Right atrium auricular region (tissue), 2 donors: ENCODE measurements around the gene KIF1A. TPM values are rescaled to one million over a fixed set of nuclear protein-coding genes. Genes with fewer than 3 reads are reported as not detected.

Experiments used
- DNase-seq: peaks from one replicate; pipeline ENCODE4 v3.0.0-alpha.2; 2019; ENCODE audit warnings: low spot score
- H3K27ac ChIP-seq, 2 donors: fragments of 200-600 bp; sonication (generic); 1 replicate in 1 of 2; 2 replicates in 1 of 2; pipeline ENCODE4 v1.5.1; 2016 to 2019
- H3K27me3 ChIP-seq, 2 donors: fragments of 200-600 bp; sonication (generic); one replicate each; pipeline versions ENCODE4 v1.5.1 to v1.6.0; 2017 to 2019
- H3K36me3 ChIP-seq: fragments of 200-600 bp; sonication (generic); one replicate; pipeline ENCODE4 v1.5.1; 2016
- H3K4me1 ChIP-seq, 2 donors: fragments of 200-600 bp; sonication (generic); one replicate each; pipeline versions ENCODE4 v1.5.1 to v1.6.0; 2017 to 2019
- H3K4me3 ChIP-seq, 2 donors: fragments of 200-600 bp; sonication (generic); 1 replicate in 1 of 2; 2 replicates in 1 of 2; pipeline ENCODE4 v1.5.1; 2017 to 2019; ENCODE audit warnings: mild to moderate bottlenecking in 1 of 2, moderate library complexity in 1 of 2
- H3K9me3 ChIP-seq, 2 donors: fragments of 200-600 bp; sonication (generic); one replicate each; pipeline ENCODE4 v1.5.1; 2019
- total RNA-seq, 2 donors: library from RNA; depleted of rRNA; stranded (reverse); fragments of >200 nt; gene quantifications; one replicate each; pipeline ENCODE4 v1.1.0, GENCODE V29; 2016
- TF ChIP-seq, protein P1 (sequence below), 2 donors: fragments of 200-600 bp; sonication (generic); IDR thresholded peaks; one replicate each; pipeline ENCODE4 v1.5.1; 2019; ENCODE audit warnings: antibody characterized with exemption in 2 of 2

Gene KIF1A
- total RNA-seq, 2 donors from 2014 or later: 41.8 to 43.7 TPM

DNA sequence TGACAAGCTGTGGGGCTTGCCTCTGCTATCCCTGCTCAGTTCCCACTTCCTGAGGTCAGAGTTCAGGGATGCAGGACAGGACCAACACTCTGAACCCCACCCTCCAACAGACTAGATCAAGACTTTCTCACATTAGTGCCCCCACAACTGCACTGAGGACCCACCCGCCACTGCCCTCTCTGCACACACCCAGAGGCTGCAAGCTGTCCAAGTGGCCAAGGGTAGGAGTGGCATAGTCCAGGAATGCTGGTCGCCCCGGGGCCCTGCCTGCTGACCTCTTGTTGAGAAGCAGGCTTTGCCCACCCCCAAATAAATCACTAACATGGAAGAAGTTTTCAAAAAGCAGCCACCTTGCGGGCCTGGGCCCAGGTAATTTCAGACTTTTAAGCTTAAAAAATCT is 5.5 kb upstream of the KIF1A start:
- TF ChIP-seq, protein P1, sequence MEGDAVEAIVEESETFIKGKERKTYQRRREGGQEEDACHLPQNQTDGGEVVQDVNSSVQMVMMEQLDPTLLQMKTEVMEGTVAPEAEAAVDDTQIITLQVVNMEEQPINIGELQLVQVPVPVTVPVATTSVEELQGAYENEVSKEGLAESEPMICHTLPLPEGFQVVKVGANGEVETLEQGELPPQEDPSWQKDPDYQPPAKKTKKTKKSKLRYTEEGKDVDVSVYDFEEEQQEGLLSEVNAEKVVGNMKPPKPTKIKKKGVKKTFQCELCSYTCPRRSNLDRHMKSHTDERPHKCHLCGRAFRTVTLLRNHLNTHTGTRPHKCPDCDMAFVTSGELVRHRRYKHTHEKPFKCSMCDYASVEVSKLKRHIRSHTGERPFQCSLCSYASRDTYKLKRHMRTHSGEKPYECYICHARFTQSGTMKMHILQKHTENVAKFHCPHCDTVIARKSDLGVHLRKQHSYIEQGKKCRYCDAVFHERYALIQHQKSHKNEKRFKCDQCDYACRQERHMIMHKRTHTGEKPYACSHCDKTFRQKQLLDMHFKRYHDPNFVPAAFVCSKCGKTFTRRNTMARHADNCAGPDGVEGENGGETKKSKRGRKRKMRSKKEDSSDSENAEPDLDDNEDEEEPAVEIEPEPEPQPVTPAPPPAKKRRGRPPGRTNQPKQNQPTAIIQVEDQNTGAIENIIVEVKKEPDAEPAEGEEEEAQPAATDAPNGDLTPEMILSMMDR (IDR thresholded peaks at IDR 0.05): no peak
- H3K4me1 ChIP-seq: peaks cover 0 to 9% of the 10 kb centered on the region in 2 donors
- no peak for DNase-seq
- no peaks in the 10 kb centered on the region for H3K9me3 ChIP-seq
- peaks cover 0 to 6% of the 10 kb centered on the region in 2 donors for H3K27me3 ChIP-seq
- H3K4me3 ChIP-seq: no peak overlapping the region
- no peak overlapping the region for H3K27ac ChIP-seq
- H3K36me3 ChIP-seq: no peaks in the 10 kb centered on the region

DNA sequence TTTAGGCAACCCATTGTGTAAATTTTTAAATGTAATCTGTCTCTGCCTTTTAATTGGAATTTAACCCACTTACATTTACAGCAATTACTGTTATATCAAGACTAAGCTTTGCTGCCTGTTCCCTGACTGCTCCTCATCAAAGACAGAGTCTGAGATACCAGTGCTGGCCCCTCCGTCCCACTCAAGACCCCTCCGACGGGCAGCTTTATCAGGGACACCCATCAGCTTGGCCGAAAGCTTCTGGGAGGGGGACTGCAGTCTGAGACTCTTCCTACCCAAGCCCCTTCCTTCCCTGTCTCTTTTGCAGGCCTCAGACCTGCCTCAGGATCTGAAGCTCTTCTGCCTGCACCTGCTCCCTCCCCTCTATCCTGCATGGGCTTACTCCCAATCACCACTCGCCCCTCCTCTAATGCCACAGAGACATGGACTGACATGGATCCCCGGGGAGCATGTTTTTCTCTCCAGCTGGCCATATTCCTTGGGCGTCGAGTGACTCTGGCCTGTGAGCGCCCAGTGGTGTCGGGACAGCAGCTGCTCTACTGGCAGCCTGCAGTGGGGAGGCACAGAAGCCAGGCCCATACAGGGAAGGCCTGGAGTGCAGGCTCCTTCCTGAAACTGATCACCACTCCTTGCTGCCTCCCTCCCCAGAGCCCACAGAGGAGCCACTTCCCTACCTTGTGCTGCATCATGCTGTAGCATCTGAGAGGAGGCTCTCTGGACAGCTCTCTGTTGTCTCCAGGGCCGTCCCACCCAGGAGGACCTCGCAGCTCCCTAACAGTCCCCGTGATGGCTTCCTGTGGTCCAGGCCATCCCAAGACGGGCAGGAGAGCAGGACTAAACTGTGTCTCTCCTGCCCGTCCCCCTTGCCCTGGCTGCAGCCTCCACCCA is 3.7 kb upstream of the KIF1A start:
- H3K27ac ChIP-seq: no peak overlapping the region
- no peak for DNase-seq
- no peaks in the 10 kb centered on the region for H3K9me3 ChIP-seq
- peaks cover 0 to 23% of the 10 kb centered on the region in 2 donors for H3K4me1 ChIP-seq
- TF ChIP-seq, protein P1 (IDR thresholded peaks at IDR 0.05): no peak
- no peaks in the 10 kb centered on the region for H3K36me3 ChIP-seq
- no peak overlapping the region for H3K4me3 ChIP-seq
- peaks cover 0 to 6% of the 10 kb centered on the region in 2 donors for H3K27me3 ChIP-seq

DNA sequence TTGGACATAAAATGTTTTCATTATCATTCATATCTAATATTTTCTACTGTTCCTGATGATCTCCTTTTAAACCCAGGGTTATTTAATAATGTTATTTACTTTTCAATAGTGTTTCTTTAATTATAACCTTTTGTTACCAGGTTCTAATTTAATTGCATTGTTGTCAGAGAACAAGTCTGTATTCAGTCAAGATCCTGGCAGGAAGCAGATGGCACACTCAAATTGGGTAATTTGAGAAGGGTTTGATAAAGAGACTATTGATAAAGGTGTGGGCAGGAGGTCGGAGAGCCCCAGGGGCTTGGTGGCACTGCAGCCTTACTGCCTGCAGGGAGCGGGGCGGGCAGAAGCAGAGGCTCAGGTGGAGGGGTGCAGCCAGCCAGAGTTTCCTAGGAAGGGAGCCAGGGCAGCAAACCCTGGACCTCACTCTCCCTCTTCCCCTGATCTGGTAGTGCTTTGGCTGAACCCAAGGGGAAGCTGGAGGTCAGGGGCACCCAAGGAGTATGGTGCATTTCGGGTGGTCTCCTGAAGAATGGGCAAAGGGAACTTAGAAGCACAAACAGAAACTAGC is 2.3 kb upstream of the KIF1A start:
- Histone ChIP-seq H3K4me1 (peaks cover 0 to 26% of the 10 kb centered on the region in 2 donors), H3K9me3 (no peaks in the 10 kb centered on the region), H3K4me3 (no peak overlapping the region), H3K36me3 (no peaks in the 10 kb centered on the region), H3K27ac (no peak overlapping the region), H3K27me3 (peaks cover 0 to 6% of the 10 kb centered on the region in 2 donors)
- TF ChIP-seq, protein P1 (IDR thresholded peaks at IDR 0.05): no peak
- no peak for DNase-seq

DNA sequence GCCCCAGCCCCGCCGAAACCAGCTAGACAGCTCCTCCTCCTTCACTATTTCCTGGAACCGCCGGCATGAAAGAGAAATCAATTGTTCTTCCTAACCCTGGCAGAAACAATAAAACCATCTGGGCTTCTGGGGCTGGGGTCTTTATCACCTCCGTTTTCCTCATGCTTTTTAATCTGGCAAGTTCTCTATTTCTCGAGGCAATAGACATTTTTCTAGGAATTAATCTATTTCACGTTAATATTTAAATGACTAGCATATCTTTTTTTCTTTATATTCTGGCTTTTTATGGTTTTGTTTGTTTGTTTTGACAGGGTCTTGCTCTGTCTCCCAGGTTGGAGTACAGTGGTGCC is 1.4 kb upstream of the KIF1A start:
- Histone ChIP-seq H3K27me3 (peaks cover 0 to 6% of the 10 kb centered on the region in 2 donors), H3K4me1 (peaks cover 0 to 26% of the 10 kb centered on the region in 2 donors)

DNA sequence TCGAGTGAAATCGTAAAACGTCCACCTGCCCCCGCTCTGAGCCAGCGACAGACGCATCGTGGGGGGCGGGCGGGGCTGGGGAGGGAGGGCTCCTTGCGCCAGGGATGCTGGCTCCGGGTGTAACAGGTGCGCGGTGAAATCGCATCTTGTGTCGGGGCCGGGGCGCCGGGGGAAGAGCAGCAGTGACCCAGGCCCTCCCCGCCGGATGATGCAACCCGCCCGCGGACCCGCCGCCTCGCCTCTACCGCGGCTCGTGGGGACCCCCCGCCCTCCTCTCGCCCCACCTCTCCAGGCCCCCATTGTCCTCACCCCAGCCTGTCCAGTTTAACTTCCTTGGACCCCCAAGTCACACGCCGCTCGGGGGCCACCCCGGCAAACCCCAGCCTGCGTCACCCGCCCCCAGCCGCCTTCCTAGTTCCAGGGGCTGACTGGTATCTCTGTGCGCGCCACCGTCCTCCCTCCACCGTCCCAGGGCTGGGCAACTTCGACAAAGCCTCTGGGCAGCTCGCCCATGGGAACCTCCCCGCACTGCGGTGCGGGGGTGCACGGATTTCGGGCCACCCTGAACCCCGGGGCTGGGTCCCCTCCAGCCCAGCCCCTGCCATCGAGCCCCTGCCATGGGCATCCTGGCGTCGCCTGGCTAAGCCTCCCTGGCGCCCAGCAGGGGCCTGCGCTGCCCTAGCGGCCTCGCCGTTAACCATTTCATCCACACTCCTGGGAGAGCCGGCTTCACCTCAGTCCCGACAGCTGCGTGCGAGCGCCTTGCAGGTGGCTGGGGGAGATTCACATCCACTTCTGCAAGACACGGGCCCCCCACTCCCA is 799 bp upstream of the KIF1A start:
- Histone ChIP-seq H3K4me1 (peaks cover 0 to 26% of the 10 kb centered on the region in 2 donors), H3K27me3 (peaks cover 0 to 6% of the 10 kb centered on the region in 2 donors), H3K9me3 (no peaks in the 10 kb centered on the region), H3K27ac (peak overlapping the region; percentile 68 to 82), H3K4me3 (peak overlapping the region; percentile 56 to 58), H3K36me3 (no peaks in the 10 kb centered on the region)
- TF ChIP-seq, protein P1 (IDR thresholded peaks at IDR 0.05): no peak
- no peak for DNase-seq

More for the DNA sequence above, 1.4 kb upstream of the KIF1A start:
- peak overlapping the region in 1 of 2 donors; percentile 58 for H3K4me3 ChIP-seq
- H3K27ac ChIP-seq: no peak overlapping the region
- DNase-seq: no peak
- H3K36me3 ChIP-seq: no peaks in the 10 kb centered on the region
- TF ChIP-seq, protein P1 (IDR thresholded peaks at IDR 0.05): no peak
- H3K9me3 ChIP-seq: no peaks in the 10 kb centered on the region
